ENCODE results near the gene MPP2. TPM values are rescaled to one million over a fixed set of nuclear protein-coding genes. Genes with fewer than 3 reads are reported as not detected.
A peak's percentile ranks its signal among the peaks of the same experiment; 100 is the strongest.
"Not testable (repeated sequence)": the region's sequence is repeated elsewhere in the genome, so short reads cannot be mapped to it uniquely, and the experiment has no call there.

MPP2 gene
- total RNA-seq, 2 experiments from 2014 or later: 3.5 to 4.0 TPM

GRCh38 chr17:43940630-43941029 lies 33.3 kb upstream of the MPP2 start:
- H3K9me3 Mint-ChIP-seq: no peaks in the 10 kb centered on the region
- Histone ChIP-seq H3K27ac (ENCODE audit: low read depth in 1 of 2, low read length in 2 of 2) (no peak overlapping the region), H3K36me3 (ENCODE audit: insufficient read depth, low read length) (no peaks in the 10 kb centered on the region), H3K4me3 (ENCODE audit: low read length) (no peak overlapping the region), H3K27me3 (ENCODE audit: control insufficient read depth in 1 of 2, insufficient read depth in 2 of 2, low read length in 2 of 2) (no peaks in the 10 kb centered on the region), H3K9me3 (ENCODE audit: control insufficient read depth in 1 of 2, insufficient read depth in 1 of 2, low read length in 2 of 2) (no peaks in the 10 kb centered on the region), H3K4me1 (ENCODE audit: insufficient read depth, low read length) (peaks cover 20% of the 10 kb centered on the region)
- POLR2A ChIA-PET: no interaction called here
- H3K27me3 Mint-ChIP-seq: peaks cover 24% of the 10 kb centered on the region
- no peak overlapping the region for H3K27ac Mint-ChIP-seq
- DNase-seq: peak in 2 of 14 experiments; percentile 29 to 39
- CTCF ChIA-PET: interaction anchor here (1.1 kb wide), 1 partner anchor 12 kb away, joined by 4 read pairs; no protein-coding TSS in a partner anchor
- no peak for ATAC-seq (ENCODE audit: poor library complexity)
- peaks cover 18% of the 10 kb centered on the region for H3K4me1 Mint-ChIP-seq (ENCODE audit: low read depth)
- no peak overlapping the region for H3K4me3 Mint-ChIP-seq
- no peaks in the 10 kb centered on the region for H3K36me3 Mint-ChIP-seq (ENCODE audit: low read depth)
- intact Hi-C loops (cut with DNase I, micrococcal nuclease): loop anchor here in 1 of 2 experiments (5.0 kb wide), 1 partner anchor 407 kb away; the partner anchor contains the start of gene GRN
- no peak for TF ChIP-seq CTCF (IDR thresholded peaks at IDR 0.05)

- no peaks in the 10 kb centered on the region for H3K9me3 ChIP-seq (ENCODE audit: control insufficient read depth in 1 of 2, insufficient read depth in 1 of 2, low read length in 2 of 2)
- Mint-ChIP-seq H3K9me3 (no peaks in the 10 kb centered on the region), H3K27ac (no peak overlapping the region), H3K27me3 (peaks cover 24% of the 10 kb centered on the region), H3K4me3 (no peak overlapping the region), H3K4me1 (ENCODE audit: low read depth) (peaks cover 18% of the 10 kb centered on the region), H3K36me3 (ENCODE audit: low read depth) (no peaks in the 10 kb centered on the region)
- POLR2A ChIA-PET: no interaction called here
- ATAC-seq (ENCODE audit: poor library complexity) (no peak), DNase-seq (no peak)
- intact Hi-C loops (cut with DNase I, micrococcal nuclease): loop anchor here in 1 of 2 experiments (5.0 kb wide), 1 partner anchor 407 kb away; the partner anchor contains the start of gene GRN
- H3K27me3 ChIP-seq (ENCODE audit: control insufficient read depth in 1 of 2, insufficient read depth in 2 of 2, low read length in 2 of 2): no peaks in the 10 kb centered on the region
- TF ChIP-seq CTCF (IDR thresholded peaks at IDR 0.05): no peak
- no peaks in the 10 kb centered on the region for H3K36me3 ChIP-seq (ENCODE audit: insufficient read depth, low read length)
- peaks cover 20% of the 10 kb centered on the region for H3K4me1 ChIP-seq (ENCODE audit: insufficient read depth, low read length)
- H3K27ac ChIP-seq (ENCODE audit: low read depth in 1 of 2, low read length in 2 of 2): no peak overlapping the region
- H3K4me3 ChIP-seq (ENCODE audit: low read length): no peak overlapping the region
- CTCF ChIA-PET: interaction anchor here (1.1 kb wide), 1 partner anchor 12 kb away, joined by 4 read pairs; no protein-coding TSS in a partner anchor
These were observed 32.5 kb upstream of the MPP2 start for GRCh38 chr17:43939886-43940285.

GRCh38 chr17:43939452-43939851 lies 32.1 kb upstream of the MPP2 start:
- H3K4me3 ChIP-seq (ENCODE audit: low read length); H3K36me3 ChIP-seq (ENCODE audit: insufficient read depth, low read length); DNase-seq; H3K9me3 ChIP-seq (ENCODE audit: control insufficient read depth in 1 of 2, insufficient read depth in 1 of 2, low read length in 2 of 2); H3K27ac ChIP-seq (ENCODE audit: low read depth in 1 of 2, low read length in 2 of 2); CTCF ChIA-PET; H3K27ac Mint-ChIP-seq; POLR2A ChIA-PET; H3K36me3 Mint-ChIP-seq (ENCODE audit: low read depth); ATAC-seq (ENCODE audit: poor library complexity); H3K27me3 ChIP-seq (ENCODE audit: control insufficient read depth in 1 of 2, insufficient read depth in 2 of 2, low read length in 2 of 2); H3K4me3 Mint-ChIP-seq; H3K9me3 Mint-ChIP-seq; intact Hi-C loops (cut with DNase I, micrococcal nuclease): not testable (repeated sequence)
- peaks cover 20% of the 10 kb centered on the region for H3K4me1 ChIP-seq (ENCODE audit: insufficient read depth, low read length)
- Mint-ChIP-seq H3K4me1 (ENCODE audit: low read depth) (peaks cover 18% of the 10 kb centered on the region), H3K27me3 (peaks cover 24% of the 10 kb centered on the region)

- Mint-ChIP-seq H3K4me3 (peak overlapping the region; percentile 27), H3K27ac (no peak overlapping the region), H3K27me3 (peaks cover 19% of the 10 kb centered on the region), H3K36me3 (ENCODE audit: low read depth) (no peaks in the 10 kb centered on the region), H3K9me3 (no peaks in the 10 kb centered on the region), H3K4me1 (ENCODE audit: low read depth) (peaks cover 14% of the 10 kb centered on the region)
- Histone ChIP-seq H3K27ac (ENCODE audit: low read depth in 1 of 2, low read length in 2 of 2) (no peak overlapping the region), H3K36me3 (ENCODE audit: insufficient read depth, low read length) (no peaks in the 10 kb centered on the region), H3K4me3 (ENCODE audit: low read length) (no peak overlapping the region), H3K27me3 (ENCODE audit: control insufficient read depth in 1 of 2, insufficient read depth in 2 of 2, low read length in 2 of 2) (no peaks in the 10 kb centered on the region), H3K9me3 (ENCODE audit: control insufficient read depth in 1 of 2, insufficient read depth in 1 of 2, low read length in 2 of 2) (no peaks in the 10 kb centered on the region), H3K4me1 (ENCODE audit: insufficient read depth, low read length) (peaks cover 20% of the 10 kb centered on the region)
- ATAC-seq (ENCODE audit: poor library complexity): no peak
- intact Hi-C loops (cut with DNase I, micrococcal nuclease): no loop called here
- DNase-seq: no peak
- no peak for TF ChIP-seq CTCF (IDR thresholded peaks at IDR 0.05)
- POLR2A ChIA-PET: no interaction called here
- CTCF ChIA-PET: interaction anchor here (0.8 kb wide), 1 partner anchor 19 kb away, joined by 6 read pairs; no protein-coding TSS in a partner anchor
These were observed 31.5 kb upstream of the MPP2 start for GRCh38 chr17:43938838-43939182.
